GM11168 (cell line): ENCODE data around the gene RUNX3.

ENCODE experiments used
- in situ Hi-C: fragments of 300-500 bp; cut with MboI; formaldehyde crosslinking; loops from one replicate; pipeline ENCODE4 v1.12.0; 2022; ENCODE audit warnings: low sequenced_read_pairs; ENCODE audit not compliant: unreplicated experiment

Gene RUNX3

GRCh38 chr1:24903955-24904730 lies 25.9 kb downstream of the RUNX3 start:
- in situ Hi-C loops = no loop called here

GRCh38 chr1:24903560-24903954 lies 26.5 kb downstream of the RUNX3 start:
- in situ Hi-C loops = no loop called here

- in situ Hi-C loops = no loop called here
Observed at GRCh38 chr1:24903011-24903461, 27.0 kb downstream of the RUNX3 start.

GRCh38 chr1:24902471-24902891 lies 27.6 kb downstream of the RUNX3 start:
- in situ Hi-C loops = no loop called here

- in situ Hi-C loops = no loop called here
Observed at GRCh38 chr1:24901791-24902470, 28.1 kb downstream of the RUNX3 start.

GRCh38 chr1:24900985-24901781 lies 28.9 kb downstream of the RUNX3 start:
- in situ Hi-C loops = no loop called here

GRCh38 chr1:24900486-24900849 lies 29.6 kb downstream of the RUNX3 start:
- in situ Hi-C loops = no loop called here

- in situ Hi-C loops = no loop called here
Observed at GRCh38 chr1:24899581-24900485, 30.2 kb downstream of the RUNX3 start.

GRCh38 chr1:24898909-24899439 lies 31.1 kb downstream of the RUNX3 start:
- in situ Hi-C loops = no loop called here

- in situ Hi-C loops = no loop called here
Observed at GRCh38 chr1:24898152-24898908, 31.7 kb downstream of the RUNX3 start.

- in situ Hi-C loops = no loop called here
Observed at GRCh38 chr1:24897263-24898151, 32.6 kb downstream of the RUNX3 start.

GRCh38 chr1:24896596-24897262 lies 33.3 kb downstream of the RUNX3 start:
- in situ Hi-C loops = no loop called here

- in situ Hi-C loops = no loop called here
Observed at GRCh38 chr1:24896176-24896575, 33.9 kb downstream of the RUNX3 start.

GRCh38 chr1:24895511-24895910 lies 34.6 kb downstream of the RUNX3 start:
- in situ Hi-C loops = no loop called here

GRCh38 chr1:24894002-24894401 lies 36.1 kb downstream of the RUNX3 start:
- in situ Hi-C loops = no loop called here

GRCh38 chr1:24893431-24893830 lies 36.6 kb downstream of the RUNX3 start:
- in situ Hi-C loops = no loop called here
